Coronary artery (tissue), 2 donors: ENCODE measurements around the gene LOXL4.

Source experiments
- DNase-seq: peaks from one replicate; pipeline ENCODE4 v3.0.0-alpha.2; 2017; ENCODE audit warnings: low spot score
- H3K27ac ChIP-seq, 2 donors: fragments of 200-600 bp; sonication (generic); one replicate each; pipeline ENCODE4 v1.5.1; 2016 to 2019
- H3K4me3 ChIP-seq: fragments of 200-600 bp; sonication (generic); 2 replicates; pipeline ENCODE4 v1.5.1; 2016; ENCODE audit warnings: mild to moderate bottlenecking, moderate library complexity
- TF ChIP-seq, protein P1 (sequence below): fragments of 200-600 bp; sonication (generic); IDR thresholded peaks from one replicate; pipeline ENCODE4 v1.5.1; 2019; ENCODE audit warnings: antibody characterized with exemption

Gene LOXL4

GRCh38 chr10:98303569-98303968 lies 35.6 kb upstream of the LOXL4 start:
- H3K27ac ChIP-seq, result no peak overlapping the region
- H3K4me3 ChIP-seq, result no peak overlapping the region
- DNase-seq, result no peak
- TF ChIP-seq, protein P1, sequence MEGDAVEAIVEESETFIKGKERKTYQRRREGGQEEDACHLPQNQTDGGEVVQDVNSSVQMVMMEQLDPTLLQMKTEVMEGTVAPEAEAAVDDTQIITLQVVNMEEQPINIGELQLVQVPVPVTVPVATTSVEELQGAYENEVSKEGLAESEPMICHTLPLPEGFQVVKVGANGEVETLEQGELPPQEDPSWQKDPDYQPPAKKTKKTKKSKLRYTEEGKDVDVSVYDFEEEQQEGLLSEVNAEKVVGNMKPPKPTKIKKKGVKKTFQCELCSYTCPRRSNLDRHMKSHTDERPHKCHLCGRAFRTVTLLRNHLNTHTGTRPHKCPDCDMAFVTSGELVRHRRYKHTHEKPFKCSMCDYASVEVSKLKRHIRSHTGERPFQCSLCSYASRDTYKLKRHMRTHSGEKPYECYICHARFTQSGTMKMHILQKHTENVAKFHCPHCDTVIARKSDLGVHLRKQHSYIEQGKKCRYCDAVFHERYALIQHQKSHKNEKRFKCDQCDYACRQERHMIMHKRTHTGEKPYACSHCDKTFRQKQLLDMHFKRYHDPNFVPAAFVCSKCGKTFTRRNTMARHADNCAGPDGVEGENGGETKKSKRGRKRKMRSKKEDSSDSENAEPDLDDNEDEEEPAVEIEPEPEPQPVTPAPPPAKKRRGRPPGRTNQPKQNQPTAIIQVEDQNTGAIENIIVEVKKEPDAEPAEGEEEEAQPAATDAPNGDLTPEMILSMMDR, result no peak

GRCh38 chr10:98302741-98303365 lies 34.9 kb upstream of the LOXL4 start:
- TF ChIP-seq, protein P1, result no peak
- Histone ChIP-seq H3K27ac (no peak overlapping the region), H3K4me3 (no peak overlapping the region)
- no peak for DNase-seq

DNA sequence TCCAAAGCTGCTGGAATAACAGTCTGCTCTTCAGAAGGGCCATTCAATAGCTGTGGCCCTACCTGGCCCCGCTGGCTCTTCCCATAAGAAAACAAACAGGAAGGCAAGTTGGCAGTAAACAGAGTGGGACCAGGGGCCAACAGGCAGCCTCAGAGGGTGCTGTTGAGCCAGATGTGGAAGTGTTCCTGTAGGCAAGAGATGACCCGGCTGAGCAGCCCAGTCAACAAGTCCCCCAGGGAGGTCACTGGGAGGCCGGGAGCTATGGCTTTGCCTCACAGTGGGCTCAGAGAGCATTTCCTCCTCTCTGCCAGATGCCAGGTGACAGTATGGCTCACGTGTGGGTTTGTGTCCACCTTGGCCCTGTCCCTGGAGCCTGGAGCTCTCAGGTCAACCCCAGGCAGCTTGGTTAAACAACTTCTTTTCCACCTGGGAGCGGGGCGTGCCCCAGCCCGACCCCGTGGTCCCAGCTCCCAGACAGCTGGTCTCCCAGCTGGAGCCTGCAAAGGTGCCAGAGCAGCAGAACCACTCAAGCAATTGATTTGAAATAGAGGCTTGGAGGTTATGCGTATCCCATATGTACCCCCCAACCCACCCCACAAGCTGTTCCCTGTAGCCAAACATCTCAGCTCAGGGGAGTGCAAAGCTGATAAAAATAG lies 33.8 kb upstream of the LOXL4 start:
- no peak for DNase-seq

DNA sequence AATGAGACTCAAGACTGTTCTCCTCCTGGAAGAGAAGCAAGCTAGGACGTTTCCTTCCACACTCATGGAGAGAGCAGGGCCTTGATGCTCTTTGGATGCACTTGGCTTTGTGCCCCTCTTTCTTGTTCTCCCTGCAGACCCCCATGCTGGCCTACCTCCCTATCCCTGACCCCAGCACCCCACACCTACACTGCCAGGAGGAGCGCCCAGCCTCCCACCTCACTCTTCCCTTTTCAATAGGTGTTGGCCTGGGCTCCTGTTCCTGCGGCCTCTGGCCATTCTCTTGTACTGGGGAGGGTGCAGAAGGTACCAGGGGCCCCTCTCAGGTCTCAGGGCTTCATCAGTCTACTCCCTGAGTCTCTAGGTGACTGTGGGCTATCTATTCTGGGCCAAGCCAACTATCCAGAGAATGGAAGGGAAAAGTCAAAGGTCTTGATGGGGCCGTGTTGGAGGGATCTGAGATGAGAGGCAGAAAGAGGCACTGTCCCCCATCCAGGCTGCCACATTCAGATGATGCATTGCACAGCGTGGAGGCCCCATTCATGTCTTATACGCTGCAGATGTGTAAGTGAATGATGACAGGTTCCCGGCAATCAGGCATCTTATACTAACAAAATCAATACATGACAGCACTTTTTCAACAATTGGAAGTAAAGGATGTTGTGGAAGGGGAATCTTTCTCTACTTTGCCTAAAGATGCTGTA lies 32.7 kb upstream of the LOXL4 start:
- Histone ChIP-seq H3K27ac (no peak overlapping the region), H3K4me3 (no peak overlapping the region)
- DNase-seq, result no peak
- TF ChIP-seq, protein P1, result no peak

More for the DNA sequence above, 33.8 kb upstream of the LOXL4 start:
- TF ChIP-seq, protein P1, result no peak
- Histone ChIP-seq H3K27ac (no peak overlapping the region), H3K4me3 (no peak overlapping the region)

- Histone ChIP-seq H3K27ac (no peak overlapping the region), H3K4me3 (no peak overlapping the region)
- no peak for DNase-seq
- TF ChIP-seq, protein P1, result no peak
These were observed 31.3 kb upstream of the LOXL4 start for GRCh38 chr10:98299341-98299740.

- DNase-seq, result no peak
- H3K4me3 ChIP-seq, result no peak overlapping the region
- no peak overlapping the region for H3K27ac ChIP-seq
- TF ChIP-seq, protein P1, result no peak
These were observed 28.5 kb upstream of the LOXL4 start for GRCh38 chr10:98296524-98296923.
